Measurements from ENCODE around the gene PSMG3. TPM values are rescaled to one million over a fixed set of nuclear protein-coding genes. Genes with fewer than 3 reads are reported as not detected.

The PSMG3 gene
- total RNA-seq, 2 experiments from 2014 or later = 13.3 to 13.8 TPM

DNA sequence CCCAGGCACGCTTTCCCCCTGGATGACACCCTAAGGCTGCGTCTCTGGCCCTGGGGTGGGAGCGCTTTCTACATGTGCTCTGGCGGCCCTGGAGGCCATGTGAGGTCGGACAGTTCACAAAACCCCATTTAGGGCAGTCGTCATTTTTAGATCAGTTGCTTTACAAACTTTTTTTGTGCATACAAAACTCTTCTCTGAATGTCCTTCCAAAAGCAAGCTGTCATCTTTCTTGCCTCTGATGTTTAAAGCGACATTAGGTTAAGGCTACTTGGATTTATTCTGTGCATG, 33.4 kb downstream of the PSMG3 start:
- DNase-seq = no peak
- intact Hi-C loops (cut with DNase I, micrococcal nuclease) = no loop called here
- ChIA-PET CTCF (interaction anchor here (1.7 kb wide), 1 partner anchor 20 kb away, joined by 8 read pairs; the partner anchor contains the start of gene TMEM184A), POLR2A (no interaction called here)
- Mint-ChIP-seq H3K9me3 (no peaks in the 10 kb centered on the region), H3K36me3 (ENCODE audit: low read depth) (peaks cover 45% of the 10 kb centered on the region), H3K4me1 (ENCODE audit: low read depth) (peaks cover 30% of the 10 kb centered on the region), H3K4me3 (no peak overlapping the region), H3K27me3 (peaks cover 3% of the 10 kb centered on the region), H3K27ac (peak overlapping the region; percentile 55)
- TF ChIP-seq, protein P1, sequence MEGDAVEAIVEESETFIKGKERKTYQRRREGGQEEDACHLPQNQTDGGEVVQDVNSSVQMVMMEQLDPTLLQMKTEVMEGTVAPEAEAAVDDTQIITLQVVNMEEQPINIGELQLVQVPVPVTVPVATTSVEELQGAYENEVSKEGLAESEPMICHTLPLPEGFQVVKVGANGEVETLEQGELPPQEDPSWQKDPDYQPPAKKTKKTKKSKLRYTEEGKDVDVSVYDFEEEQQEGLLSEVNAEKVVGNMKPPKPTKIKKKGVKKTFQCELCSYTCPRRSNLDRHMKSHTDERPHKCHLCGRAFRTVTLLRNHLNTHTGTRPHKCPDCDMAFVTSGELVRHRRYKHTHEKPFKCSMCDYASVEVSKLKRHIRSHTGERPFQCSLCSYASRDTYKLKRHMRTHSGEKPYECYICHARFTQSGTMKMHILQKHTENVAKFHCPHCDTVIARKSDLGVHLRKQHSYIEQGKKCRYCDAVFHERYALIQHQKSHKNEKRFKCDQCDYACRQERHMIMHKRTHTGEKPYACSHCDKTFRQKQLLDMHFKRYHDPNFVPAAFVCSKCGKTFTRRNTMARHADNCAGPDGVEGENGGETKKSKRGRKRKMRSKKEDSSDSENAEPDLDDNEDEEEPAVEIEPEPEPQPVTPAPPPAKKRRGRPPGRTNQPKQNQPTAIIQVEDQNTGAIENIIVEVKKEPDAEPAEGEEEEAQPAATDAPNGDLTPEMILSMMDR (IDR thresholded peaks at IDR 0.05) = no peak
- Histone ChIP-seq H3K36me3 (ENCODE audit: insufficient read depth, low read length) (peaks cover 55% of the 10 kb centered on the region), H3K27ac (ENCODE audit: low read depth in 1 of 2, low read length in 2 of 2) (no peak overlapping the region), H3K9me3 (ENCODE audit: control insufficient read depth in 1 of 2, insufficient read depth in 1 of 2, low read length in 2 of 2) (no peaks in the 10 kb centered on the region), H3K4me1 (ENCODE audit: insufficient read depth, low read length) (peaks cover 38% of the 10 kb centered on the region), H3K27me3 (ENCODE audit: control insufficient read depth in 1 of 2, insufficient read depth in 2 of 2, low read length in 2 of 2) (no peaks in the 10 kb centered on the region), H3K4me3 (ENCODE audit: low read length) (no peak overlapping the region)
- ATAC-seq (ENCODE audit: poor library complexity) = no peak

DNA sequence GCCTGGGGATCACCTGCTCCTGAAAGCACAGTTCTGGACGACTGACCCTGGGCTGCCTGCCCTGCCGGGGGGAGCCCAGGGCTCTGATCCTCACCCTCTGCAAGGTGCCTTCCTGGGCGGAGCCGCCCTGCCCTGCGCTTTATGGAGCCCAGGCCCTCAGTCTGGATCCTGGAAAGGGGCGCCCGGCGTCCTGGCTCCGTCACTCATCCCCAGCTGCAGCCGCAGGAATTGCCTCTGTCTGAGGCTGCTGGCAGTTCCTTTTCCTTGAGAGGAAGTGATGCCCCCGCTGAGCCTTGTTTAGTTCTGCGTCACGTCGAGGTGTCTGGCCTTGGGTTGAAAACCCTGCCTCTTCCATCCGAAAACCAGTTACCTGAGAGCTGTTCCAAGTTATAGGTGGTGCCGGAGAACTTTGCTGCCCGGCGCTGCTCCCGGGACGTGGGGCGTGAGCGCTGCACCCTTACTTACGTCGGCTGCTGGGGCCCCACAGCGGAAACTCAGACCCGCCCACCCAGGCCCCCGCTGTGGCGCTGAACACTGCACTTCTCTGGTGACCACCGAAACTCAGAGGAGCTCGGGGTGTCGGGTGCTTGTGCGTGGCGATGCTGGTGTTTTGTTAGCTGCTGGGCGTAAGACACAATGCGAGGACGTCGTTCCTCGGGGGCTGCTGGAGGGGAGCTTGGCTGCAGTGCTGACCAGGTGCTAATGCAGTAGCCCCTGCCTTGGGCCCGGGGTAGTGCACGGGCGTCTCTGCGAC, 34.0 kb downstream of the PSMG3 start:
- Histone ChIP-seq H3K36me3 (ENCODE audit: insufficient read depth, low read length) (peaks cover 50% of the 10 kb centered on the region), H3K27ac (ENCODE audit: low read depth in 1 of 2, low read length in 2 of 2) (peak overlapping the region in 1 of 2 donors; percentile 4), H3K4me3 (ENCODE audit: low read length) (no peak overlapping the region), H3K27me3 (ENCODE audit: control insufficient read depth in 1 of 2, insufficient read depth in 2 of 2, low read length in 2 of 2) (no peaks in the 10 kb centered on the region), H3K4me1 (ENCODE audit: insufficient read depth, low read length) (peaks cover 40% of the 10 kb centered on the region), H3K9me3 (ENCODE audit: control insufficient read depth in 1 of 2, insufficient read depth in 1 of 2, low read length in 2 of 2) (no peaks in the 10 kb centered on the region)
- Mint-ChIP-seq H3K9me3 (no peaks in the 10 kb centered on the region), H3K36me3 (ENCODE audit: low read depth) (peaks cover 42% of the 10 kb centered on the region), H3K27ac (peak overlapping the region; percentile 55), H3K4me3 (no peak overlapping the region), H3K4me1 (ENCODE audit: low read depth) (peaks cover 32% of the 10 kb centered on the region), H3K27me3 (peaks cover 4% of the 10 kb centered on the region)
- ATAC-seq (ENCODE audit: poor library complexity) (no peak), DNase-seq (peak in 1 of 14 experiments; percentile 4)
- intact Hi-C loops (cut with DNase I, micrococcal nuclease) = no loop called here
- CTCF ChIA-PET = interaction anchor here (1.4 to 1.7 kb wide), 2 partner anchors 20 to 62 kb away, joined by 3 to 8 read pairs; partner anchors contain the start of gene TMEM184A
- TF ChIP-seq, protein P1 (IDR thresholded peaks at IDR 0.05) = no peak
- POLR2A ChIA-PET = interaction anchor here (0.7 kb wide), 1 partner anchor 8 kb away, joined by 3 read pairs; no protein-coding TSS in a partner anchor

DNA sequence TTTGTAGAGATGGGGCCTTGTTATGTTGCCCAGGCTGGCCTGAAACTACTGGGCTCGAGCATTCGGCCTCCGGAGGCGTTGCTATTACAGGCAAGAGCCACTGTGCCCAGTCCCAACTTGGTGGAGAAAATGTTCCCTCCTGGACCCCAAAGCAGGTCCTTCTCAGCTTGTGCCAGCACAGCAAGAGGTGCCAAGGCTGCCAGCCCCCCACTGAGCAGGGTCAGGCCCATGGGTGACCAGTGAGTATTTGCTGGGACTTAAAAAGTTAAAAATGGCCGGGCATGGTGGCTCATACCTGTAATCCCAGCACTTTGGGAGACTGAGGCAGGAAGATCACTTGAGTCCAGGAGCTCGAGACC, 34.8 kb downstream of the PSMG3 start:
- TF ChIP-seq, protein P1 (IDR thresholded peaks at IDR 0.05) = no peak
- Histone ChIP-seq H3K4me3 (ENCODE audit: low read length) (no peak overlapping the region), H3K27ac (ENCODE audit: low read depth in 1 of 2, low read length in 2 of 2) (no peak overlapping the region), H3K36me3 (ENCODE audit: insufficient read depth, low read length) (peaks cover 43% of the 10 kb centered on the region), H3K4me1 (ENCODE audit: insufficient read depth, low read length) (peaks cover 43% of the 10 kb centered on the region), H3K27me3 (ENCODE audit: control insufficient read depth in 1 of 2, insufficient read depth in 2 of 2, low read length in 2 of 2) (no peaks in the 10 kb centered on the region), H3K9me3 (ENCODE audit: control insufficient read depth in 1 of 2, insufficient read depth in 1 of 2, low read length in 2 of 2) (no peaks in the 10 kb centered on the region)
- ChIA-PET CTCF (interaction anchor here (1.1 to 1.7 kb wide), 3 partner anchors 21 to 61 kb away, joined by 3 to 8 read pairs (median 6); partner anchors contain the start of gene TMEM184A), POLR2A (interaction anchor here (0.7 kb wide), 1 partner anchor 9 kb away, joined by 3 read pairs; no protein-coding TSS in a partner anchor)
- H3K27me3 Mint-ChIP-seq = peaks cover 4% of the 10 kb centered on the region
- peak overlapping the region; percentile 67 for H3K27ac Mint-ChIP-seq
- intact Hi-C loops (cut with DNase I, micrococcal nuclease) = no loop called here
- H3K36me3 Mint-ChIP-seq (ENCODE audit: low read depth) = peaks cover 36% of the 10 kb centered on the region
- H3K4me3 Mint-ChIP-seq = no peak overlapping the region
- ATAC-seq (ENCODE audit: poor library complexity) (no peak), DNase-seq (no peak)
- peaks cover 32% of the 10 kb centered on the region for H3K4me1 Mint-ChIP-seq (ENCODE audit: low read depth)
- no peaks in the 10 kb centered on the region for H3K9me3 Mint-ChIP-seq
